Measurements from ENCODE around the gene AGTRAP.
A peak's percentile ranks its signal among the peaks of the same experiment; 100 is the strongest.

Gene AGTRAP

GRCh38 chr1:11735854-11736745 is at the start of gene AGTRAP:
Gene AGTRAP, plus strand, starts transcription at chr1:11736136. Its CDS starts 73 bp downstream, at chr1:11736209.
- peak; percentile 75 for DNase-seq (ENCODE audit: low read depth, low spot score)

- DNase-seq (ENCODE audit: low read depth, low spot score) = no peak
These were observed 47.4 kb upstream of the AGTRAP start for GRCh38 chr1:11688506-11688905.

GRCh38 chr1:11690397-11691301 is 45.3 kb upstream of the AGTRAP start:
- DNase-seq (ENCODE audit: low read depth, low spot score) = no peak

GRCh38 chr1:11691302-11691914 is 44.5 kb upstream of the AGTRAP start, which contains the start of gene DRAXIN:
Gene DRAXIN, plus strand, starts transcription at chr1:11691710. Its CDS starts 14,549 bp downstream, at chr1:11706259.
- DNase-seq (ENCODE audit: low read depth, low spot score) = no peak

- DNase-seq (ENCODE audit: low read depth, low spot score) = no peak
These were observed 43.8 kb upstream of the AGTRAP start for GRCh38 chr1:11691928-11692711.

- no peak for DNase-seq (ENCODE audit: low read depth, low spot score)
These were observed 42.8 kb upstream of the AGTRAP start for GRCh38 chr1:11693024-11693590.

GRCh38 chr1:11693917-11694316 is 42.0 kb upstream of the AGTRAP start:
- DNase-seq (ENCODE audit: low read depth, low spot score) = no peak

GRCh38 chr1:11695861-11696260 is 40.1 kb upstream of the AGTRAP start:
- DNase-seq (ENCODE audit: low read depth, low spot score) = no peak

- DNase-seq (ENCODE audit: low read depth, low spot score) = no peak
These were observed 38.6 kb upstream of the AGTRAP start for GRCh38 chr1:11697188-11697892.

GRCh38 chr1:11697893-11698210 is 38.1 kb upstream of the AGTRAP start:
- no peak for DNase-seq (ENCODE audit: low read depth, low spot score)

GRCh38 chr1:11700601-11701467 is 35.1 kb upstream of the AGTRAP start:
- no peak for DNase-seq (ENCODE audit: low read depth, low spot score)

GRCh38 chr1:11701551-11701961 is 34.4 kb upstream of the AGTRAP start:
- no peak for DNase-seq (ENCODE audit: low read depth, low spot score)

- no peak for DNase-seq (ENCODE audit: low read depth, low spot score)
These were observed 33.7 kb upstream of the AGTRAP start for GRCh38 chr1:11701981-11702803.

GRCh38 chr1:11703357-11704193 is 32.4 kb upstream of the AGTRAP start:
- no peak for DNase-seq (ENCODE audit: low read depth, low spot score)

GRCh38 chr1:11704194-11704529 is 31.8 kb upstream of the AGTRAP start:
- DNase-seq (ENCODE audit: low read depth, low spot score) = no peak

- DNase-seq (ENCODE audit: low read depth, low spot score) = no peak
These were observed 31.1 kb upstream of the AGTRAP start for GRCh38 chr1:11704691-11705475.

- no peak for DNase-seq (ENCODE audit: low read depth, low spot score)
These were observed 30.3 kb upstream of the AGTRAP start for GRCh38 chr1:11705596-11705995.

All from smooth muscle cell of the brain vasculature (primary cell).